OCI-LY7 (cell line): ENCODE data around the gene POT1.

ENCODE experiments used
- CTCF ChIP-seq: fragments of 200-600 bp; sonication (generic); conservative IDR thresholded peaks from 2 replicates; pipeline ENCODE4 v1.5.1; 2014; ENCODE audit warnings: mild to moderate bottlenecking, antibody characterized with exemption, low read length, moderate library complexity, mixed read lengths
- EZH2phosphoT487 ChIP-seq: fragments of 200-600 bp; sonication (generic); IDR thresholded peaks from 2 replicates; pipeline ENCODE4 v1.6.1; 2018; ENCODE audit warnings: low read depth, borderline replicate concordance, mild to moderate bottlenecking, mixed run types, antibody characterized with exemption, low read length, moderate library complexity, mixed read lengths

- TF ChIP-seq CTCF (no peak), EZH2phosphoT487 (no peak)
Measured at GRCh38 chr7:124930655-124931597, 1.3 kb upstream of the POT1 start.
